ENCODE data around the gene MPRIP.
A peak's percentile ranks its signal among the peaks of the same experiment; 100 is the strongest.
"Not testable (repeated sequence)": the region's sequence is repeated elsewhere in the genome, so short reads cannot be mapped to it uniquely, and the experiment has no call there.

The MPRIP gene

GRCh38 chr17:17042384-17042736 is at the start of gene MPRIP:
Gene MPRIP, plus strand, starts transcription at chr17:17042457. Its CDS starts 392 bp downstream, at chr17:17042849.
- no peak for DNase-seq

GRCh38 chr17:16994631-16995030 is 47.6 kb upstream of the MPRIP start:
- no peak for DNase-seq

- DNase-seq: no peak
Measured at GRCh38 chr17:16995930-16996329, 46.3 kb upstream of the MPRIP start.

GRCh38 chr17:16996726-16997125 is 45.5 kb upstream of the MPRIP start:
- not testable (repeated sequence) for DNase-seq

GRCh38 chr17:16997514-16998429 is 44.5 kb upstream of the MPRIP start:
- no peak for DNase-seq

- no peak for DNase-seq
Measured at GRCh38 chr17:16999931-17000625, 42.2 kb upstream of the MPRIP start.

- no peak for DNase-seq
Measured at GRCh38 chr17:17001076-17001777, 41.0 kb upstream of the MPRIP start.

GRCh38 chr17:17001874-17002520 is 40.3 kb upstream of the MPRIP start:
- peak; percentile 42 to 53 for DNase-seq

GRCh38 chr17:17002731-17003715 is 39.2 kb upstream of the MPRIP start:
- not testable (repeated sequence) for DNase-seq

GRCh38 chr17:17004251-17004996 is 37.8 kb upstream of the MPRIP start:
- no peak for DNase-seq

GRCh38 chr17:17004997-17005614 is 37.2 kb upstream of the MPRIP start:
- DNase-seq: not testable (repeated sequence)

- DNase-seq: not testable (repeated sequence)
Measured at GRCh38 chr17:17007891-17008290, 34.4 kb upstream of the MPRIP start.

GRCh38 chr17:17008621-17009397 is 33.4 kb upstream of the MPRIP start:
- not testable (repeated sequence) for DNase-seq

GRCh38 chr17:17009972-17010371 is 32.3 kb upstream of the MPRIP start:
- not testable (repeated sequence) for DNase-seq

- DNase-seq: not testable (repeated sequence)
Measured at GRCh38 chr17:17010545-17011034, 31.7 kb upstream of the MPRIP start.

GRCh38 chr17:17011043-17011907 is 31.0 kb upstream of the MPRIP start:
- DNase-seq: not testable (repeated sequence)

- not testable (repeated sequence) for DNase-seq
Measured at GRCh38 chr17:17013828-17014747, 28.2 kb upstream of the MPRIP start.
